ENCODE results near the gene MKI67.
A peak's percentile ranks its signal among the peaks of the same experiment; 100 is the strongest.
"Not testable (repeated sequence)": the region's sequence is repeated elsewhere in the genome, so short reads cannot be mapped to it uniquely, and the experiment has no call there.

MKI67 gene

GRCh38 chr10:128125944-128126764, at the start of gene MKI67:
MKI67 (minus strand) TSS chr10:128126423; CDS start chr10:128125667, 756 bp downstream.
- peaks cover 24% of the 10 kb centered on the region for H3K36me3 ChIP-seq
- peak within 1 kb of the TSS; percentile 90 for H3K4me2 ChIP-seq
- peaks cover 40% of the 10 kb centered on the region for H4K20me1 ChIP-seq
- no peak for TF ChIP-seq Cebpa-rat (IDR thresholded peaks at IDR 0.05)
- H3K4me3 ChIP-seq = peak within 1 kb of the TSS; percentile 98
- peak within 1 kb of the TSS; percentile 99 for H3K9ac ChIP-seq
- no peaks in the 10 kb centered on the region for H3K27me3 ChIP-seq
- no peaks in the 10 kb centered on the region for H3K9me3 ChIP-seq
- H3K27ac ChIP-seq = peak within 1 kb of the TSS; percentile 98
- peaks cover 49% of the 10 kb centered on the region for H3K4me1 ChIP-seq

GRCh38 chr10:128174581-128175559, 48.6 kb upstream of the MKI67 start:
- no peaks in the 10 kb centered on the region for H3K27me3 ChIP-seq
- no peak for TF ChIP-seq Cebpa-rat (IDR thresholded peaks at IDR 0.05)
- no peak overlapping the region for H3K4me2 ChIP-seq
- H3K9ac ChIP-seq = no peak overlapping the region
- H3K9me3 ChIP-seq = peaks cover 63% of the 10 kb centered on the region
- no peaks in the 10 kb centered on the region for H3K36me3 ChIP-seq
- no peaks in the 10 kb centered on the region for H4K20me1 ChIP-seq
- H3K4me1 ChIP-seq = peaks cover 26% of the 10 kb centered on the region
- H3K4me3 ChIP-seq = no peak overlapping the region
- no peak overlapping the region for H3K27ac ChIP-seq

- H4K20me1 ChIP-seq = no peaks in the 10 kb centered on the region
- H3K27me3 ChIP-seq = no peaks in the 10 kb centered on the region
- H3K4me2 ChIP-seq = no peak overlapping the region
- no peak overlapping the region for H3K4me3 ChIP-seq
- no peak overlapping the region for H3K9ac ChIP-seq
- no peak for TF ChIP-seq Cebpa-rat (IDR thresholded peaks at IDR 0.05)
- H3K36me3 ChIP-seq = no peaks in the 10 kb centered on the region
- H3K9me3 ChIP-seq = peaks cover 63% of the 10 kb centered on the region
- H3K4me1 ChIP-seq = peaks cover 11% of the 10 kb centered on the region
- H3K27ac ChIP-seq = no peak overlapping the region
Measured at GRCh38 chr10:128173386-128173785, 47.2 kb upstream of the MKI67 start.

- Histone ChIP-seq H4K20me1 (no peaks in the 10 kb centered on the region), H3K4me2 (no peak overlapping the region), H3K4me3 (no peak overlapping the region), H3K36me3 (no peaks in the 10 kb centered on the region), H3K9me3 (peaks cover 62% of the 10 kb centered on the region), H3K4me1 (peaks cover 6% of the 10 kb centered on the region; the same call in 1 of the 2 replicates), H3K27me3 (no peaks in the 10 kb centered on the region), H3K9ac (no peak overlapping the region), H3K27ac (no peak overlapping the region)
- no peak for TF ChIP-seq Cebpa-rat (IDR thresholded peaks at IDR 0.05)
Measured at GRCh38 chr10:128172756-128173155, 46.5 kb upstream of the MKI67 start.

GRCh38 chr10:128169811-128170379, 43.7 kb upstream of the MKI67 start:
- H3K9me3 ChIP-seq = peaks cover 34% of the 10 kb centered on the region
- H3K4me1 ChIP-seq = no peaks in the 10 kb centered on the region
- H3K9ac ChIP-seq = no peak overlapping the region
- H3K27ac ChIP-seq = no peak overlapping the region
- TF ChIP-seq Cebpa-rat (IDR thresholded peaks at IDR 0.05) = no peak
- no peaks in the 10 kb centered on the region for H4K20me1 ChIP-seq
- H3K36me3 ChIP-seq = no peaks in the 10 kb centered on the region
- H3K4me3 ChIP-seq = no peak overlapping the region
- no peak overlapping the region for H3K4me2 ChIP-seq
- no peaks in the 10 kb centered on the region for H3K27me3 ChIP-seq

- Histone ChIP-seq H3K27ac (no peak overlapping the region), H3K36me3 (no peaks in the 10 kb centered on the region), H3K9ac (no peak overlapping the region), H3K9me3 (peaks cover 15% of the 10 kb centered on the region), H4K20me1 (no peaks in the 10 kb centered on the region), H3K4me2 (no peak overlapping the region), H3K4me3 (no peak overlapping the region), H3K27me3 (no peaks in the 10 kb centered on the region), H3K4me1 (no peaks in the 10 kb centered on the region)
- no peak for TF ChIP-seq Cebpa-rat (IDR thresholded peaks at IDR 0.05)
Measured at GRCh38 chr10:128167926-128168520, 41.8 kb upstream of the MKI67 start.

- not testable (repeated sequence) for H3K4me2 ChIP-seq, H3K9me3 ChIP-seq, H3K9ac ChIP-seq, H3K27ac ChIP-seq, H4K20me1 ChIP-seq, H3K27me3 ChIP-seq, H3K4me1 ChIP-seq, H3K36me3 ChIP-seq, H3K4me3 ChIP-seq
Measured at GRCh38 chr10:128167123-128167522, 40.9 kb upstream of the MKI67 start.

GRCh38 chr10:128166151-128166550, 39.9 kb upstream of the MKI67 start:
- H4K20me1 ChIP-seq = no peaks in the 10 kb centered on the region

GRCh38 chr10:128165536-128165935, 39.3 kb upstream of the MKI67 start:
- no peak for TF ChIP-seq Cebpa-rat (IDR thresholded peaks at IDR 0.05)
- no peaks in the 10 kb centered on the region for H3K27me3 ChIP-seq
- H3K9ac ChIP-seq = no peak overlapping the region
- peaks cover 12% of the 10 kb centered on the region for H3K4me1 ChIP-seq
- no peaks in the 10 kb centered on the region for H3K36me3 ChIP-seq
- H4K20me1 ChIP-seq = no peaks in the 10 kb centered on the region
- H3K4me2 ChIP-seq = no peak overlapping the region
- H3K4me3 ChIP-seq = no peak overlapping the region
- H3K9me3 ChIP-seq = no peaks in the 10 kb centered on the region
- no peak overlapping the region for H3K27ac ChIP-seq

More at GRCh38 chr10:128166151-128166550, 39.9 kb upstream of the MKI67 start:
- no peak for TF ChIP-seq Cebpa-rat (IDR thresholded peaks at IDR 0.05)
- Histone ChIP-seq H3K36me3 (no peaks in the 10 kb centered on the region), H3K4me2 (no peak overlapping the region), H3K9me3 (no peaks in the 10 kb centered on the region), H3K4me1 (peaks cover 6% of the 10 kb centered on the region), H3K27me3 (no peaks in the 10 kb centered on the region), H3K9ac (no peak overlapping the region), H3K27ac (no peak overlapping the region), H3K4me3 (no peak overlapping the region)
